ENCODE data around the gene SLC1A2. TPM values are rescaled to one million over a fixed set of nuclear protein-coding genes. Genes with fewer than 3 reads are reported as not detected.
A peak's percentile ranks its signal among the peaks of the same experiment; 100 is the strongest.

Gene SLC1A2
- total and polyA plus RNA-seq, 2 donors (not counting 1 experiment from before 2014, with no cell fraction given), result 1.2 to 7.6 TPM

- TF ChIP-seq CTCF (conservative IDR thresholded peaks at IDR 0.05 in 1 of 2, IDR thresholded peaks at IDR 0.05 in 1 of 2; ENCODE audit: low read depth in 1 of 2, low read length in 2 of 2), result no peak
- no peak for TF ChIP-seq EZH2 (IDR thresholded peaks at IDR 0.05; ENCODE audit: low read length, missing control alignments)
- H3K4me2 ChIP-seq (ENCODE audit: extremely low read depth, insufficient read depth, low read length), result no peak overlapping the region
- H3K9me3 ChIP-seq (ENCODE audit: control insufficient read depth, insufficient read depth, low read depth, low read length), result no peaks in the 10 kb centered on the region
- H4K20me1 ChIP-seq (ENCODE audit: control insufficient read depth, extremely low read depth, insufficient read depth, low read length), result no peaks in the 10 kb centered on the region
- no peaks in the 10 kb centered on the region for H3K27me3 ChIP-seq (ENCODE audit: control insufficient read depth, insufficient read depth, low read length)
- no peaks in the 10 kb centered on the region for H3K79me2 ChIP-seq (ENCODE audit: control insufficient read depth, insufficient read depth, low read length)
- H3K4me3 ChIP-seq (replicated peaks in 1 of 4; ENCODE audit: control extremely low read depth in 1 of 4, insufficient read depth in 1 of 4, low read depth in 3 of 4, low read length in 4 of 4), result no peak overlapping the region
- no peak overlapping the region for H3K27ac ChIP-seq (ENCODE audit: insufficient read depth, low read length)
- no peak for DNase-seq (ENCODE audit: low read depth in 2 of 2)
- no peak overlapping the region for H2AFZ ChIP-seq (ENCODE audit: low read length)
- H3K9ac ChIP-seq (ENCODE audit: insufficient read depth, low read length), result no peak overlapping the region
- H3K36me3 ChIP-seq (ENCODE audit: control insufficient read depth, insufficient read depth, low read length), result no peaks in the 10 kb centered on the region
- peaks cover 2% of the 10 kb centered on the region for H3K4me1 ChIP-seq (ENCODE audit: control insufficient read depth, extremely low read depth, insufficient read depth, low read length)
These were observed 102.1 kb downstream of the SLC1A2 start for GRCh38 chr11:35317253-35317652.

- no peak overlapping the region for H3K4me2 ChIP-seq (ENCODE audit: extremely low read depth, insufficient read depth, low read length)
These were observed 103.2 kb downstream of the SLC1A2 start for GRCh38 chr11:35316161-35316560.

GRCh38 chr11:35313760-35314153, 105.6 kb downstream of the SLC1A2 start:
- Histone ChIP-seq H2AFZ (ENCODE audit: low read length) (no peak overlapping the region), H3K9ac (ENCODE audit: insufficient read depth, low read length) (no peak overlapping the region), H3K27ac (ENCODE audit: insufficient read depth, low read length) (no peak overlapping the region), H4K20me1 (ENCODE audit: control insufficient read depth, extremely low read depth, insufficient read depth, low read length) (no peaks in the 10 kb centered on the region), H3K36me3 (ENCODE audit: control insufficient read depth, insufficient read depth, low read length) (no peaks in the 10 kb centered on the region), H3K4me1 (ENCODE audit: control insufficient read depth, extremely low read depth, insufficient read depth, low read length) (no peaks in the 10 kb centered on the region), H3K79me2 (ENCODE audit: control insufficient read depth, insufficient read depth, low read length) (no peaks in the 10 kb centered on the region), H3K27me3 (ENCODE audit: control insufficient read depth, insufficient read depth, low read length) (no peaks in the 10 kb centered on the region), H3K4me2 (ENCODE audit: extremely low read depth, insufficient read depth, low read length) (no peak overlapping the region), H3K4me3 (replicated peaks in 1 of 4; ENCODE audit: control extremely low read depth in 1 of 4, insufficient read depth in 1 of 4, low read depth in 3 of 4, low read length in 4 of 4) (no peak overlapping the region), H3K9me3 (ENCODE audit: control insufficient read depth, insufficient read depth, low read depth, low read length) (no peaks in the 10 kb centered on the region)
- no peak for TF ChIP-seq EZH2 (IDR thresholded peaks at IDR 0.05; ENCODE audit: low read length, missing control alignments)
- TF ChIP-seq CTCF (conservative IDR thresholded peaks at IDR 0.05 in 1 of 2, IDR thresholded peaks at IDR 0.05 in 1 of 2; ENCODE audit: low read depth in 1 of 2, low read length in 2 of 2), result no peak
- no peak for DNase-seq (ENCODE audit: low read depth in 2 of 2)

More at GRCh38 chr11:35316161-35316560, 103.2 kb downstream of the SLC1A2 start:
- no peak overlapping the region for H3K9ac ChIP-seq (ENCODE audit: insufficient read depth, low read length)
- no peaks in the 10 kb centered on the region for H3K36me3 ChIP-seq (ENCODE audit: control insufficient read depth, insufficient read depth, low read length)
- no peaks in the 10 kb centered on the region for H3K27me3 ChIP-seq (ENCODE audit: control insufficient read depth, insufficient read depth, low read length)
- H3K79me2 ChIP-seq (ENCODE audit: control insufficient read depth, insufficient read depth, low read length), result no peaks in the 10 kb centered on the region
- TF ChIP-seq CTCF (conservative IDR thresholded peaks at IDR 0.05 in 1 of 2, IDR thresholded peaks at IDR 0.05 in 1 of 2; ENCODE audit: low read depth in 1 of 2, low read length in 2 of 2), result no peak
- TF ChIP-seq EZH2 (IDR thresholded peaks at IDR 0.05; ENCODE audit: low read length, missing control alignments), result no peak
- no peaks in the 10 kb centered on the region for H4K20me1 ChIP-seq (ENCODE audit: control insufficient read depth, extremely low read depth, insufficient read depth, low read length)
- H3K27ac ChIP-seq (ENCODE audit: insufficient read depth, low read length), result no peak overlapping the region
- peak; percentile 24 to 91 for DNase-seq (ENCODE audit: low read depth in 2 of 2)
- H2AFZ ChIP-seq (ENCODE audit: low read length), result no peak overlapping the region
- H3K4me1 ChIP-seq (ENCODE audit: control insufficient read depth, extremely low read depth, insufficient read depth, low read length), result peaks cover 2% of the 10 kb centered on the region
- H3K9me3 ChIP-seq (ENCODE audit: control insufficient read depth, insufficient read depth, low read depth, low read length), result no peaks in the 10 kb centered on the region
- H3K4me3 ChIP-seq (replicated peaks in 1 of 4; ENCODE audit: control extremely low read depth in 1 of 4, insufficient read depth in 1 of 4, low read depth in 3 of 4, low read length in 4 of 4), result no peak overlapping the region
